HG03196 (cell line): ENCODE measurements around the gene SERPINA6.
"Not testable (repeated sequence)": the region's sequence is repeated elsewhere in the genome, so short reads cannot be mapped to it uniquely, and the experiment has no call there.

ENCODE experiments used
- ATAC-seq: cut with Tn5 transposase; IDR thresholded peaks from one replicate; pipeline ENCODE4 v1.9.1; 2021; ENCODE audit not compliant: unreplicated experiment

Gene SERPINA6

DNA sequence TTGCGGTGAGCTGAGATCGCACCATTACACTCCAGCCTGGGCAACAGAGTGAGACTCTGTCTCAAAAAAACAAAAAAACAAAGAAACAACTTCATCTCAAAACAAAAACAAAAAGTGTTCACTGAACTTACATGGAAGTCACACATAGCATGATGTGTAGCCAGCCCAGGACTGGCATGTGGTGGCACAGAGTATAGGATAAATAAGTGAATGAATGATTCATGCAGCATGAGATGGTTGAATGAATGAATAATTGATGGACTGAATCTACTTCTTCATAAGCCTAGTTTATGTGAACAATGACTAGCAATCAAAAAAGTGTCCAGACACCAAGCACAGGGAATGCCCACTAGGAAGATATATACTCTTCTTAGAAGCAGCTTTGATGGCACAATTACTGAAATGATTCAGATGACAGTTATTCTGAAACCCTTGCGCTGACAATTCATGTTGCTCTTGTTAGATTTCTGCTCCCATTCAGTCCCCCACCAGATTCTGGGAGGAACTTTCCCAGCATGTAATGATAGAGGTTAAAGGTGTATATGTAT lies 31.6 kb upstream of the SERPINA6 start:
- ATAC-seq, result no peak

DNA sequence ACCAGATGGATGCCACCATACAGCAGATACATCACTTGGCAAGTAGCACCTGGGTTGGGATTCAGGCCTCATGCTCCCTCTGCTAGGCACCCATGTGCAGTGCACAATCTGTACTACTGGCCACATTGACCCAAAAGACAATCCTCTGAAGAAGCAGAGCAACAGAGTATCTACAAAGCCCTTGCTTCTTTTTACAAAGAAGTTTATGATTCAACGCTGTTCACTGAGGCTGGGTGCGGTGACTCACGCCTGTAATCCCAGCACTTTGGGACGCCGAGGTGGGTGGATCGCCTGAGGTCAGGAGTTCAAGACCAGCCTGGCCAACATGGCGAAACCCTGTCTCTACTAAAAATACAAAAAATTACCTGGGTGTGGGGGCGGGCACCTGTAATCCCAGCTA lies 31.1 kb upstream of the SERPINA6 start:
- not testable (repeated sequence) for ATAC-seq

GRCh38 chr14:94349276-94349675 lies 26.1 kb upstream of the SERPINA6 start:
- no peak for ATAC-seq

DNA sequence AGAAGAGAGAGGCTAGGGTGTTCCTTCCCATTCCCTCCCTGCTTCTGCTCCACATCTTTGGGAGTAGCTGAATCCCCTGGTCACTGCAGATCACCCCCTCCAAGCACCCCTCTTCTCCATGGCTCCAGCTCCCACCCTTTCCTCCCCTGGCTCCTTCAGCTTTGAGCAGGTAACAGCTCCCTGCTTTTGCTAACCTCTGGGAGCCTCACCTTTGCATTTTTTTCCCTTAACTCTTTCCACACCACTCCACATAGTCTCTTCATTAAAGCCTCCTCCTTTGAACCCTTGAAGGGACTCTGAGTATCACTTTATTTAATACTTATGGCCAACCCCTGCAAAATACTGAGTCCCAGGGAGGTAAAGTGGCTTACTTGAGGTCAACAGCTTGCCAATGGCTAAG lies 25.7 kb upstream of the SERPINA6 start:
- no peak for ATAC-seq

DNA sequence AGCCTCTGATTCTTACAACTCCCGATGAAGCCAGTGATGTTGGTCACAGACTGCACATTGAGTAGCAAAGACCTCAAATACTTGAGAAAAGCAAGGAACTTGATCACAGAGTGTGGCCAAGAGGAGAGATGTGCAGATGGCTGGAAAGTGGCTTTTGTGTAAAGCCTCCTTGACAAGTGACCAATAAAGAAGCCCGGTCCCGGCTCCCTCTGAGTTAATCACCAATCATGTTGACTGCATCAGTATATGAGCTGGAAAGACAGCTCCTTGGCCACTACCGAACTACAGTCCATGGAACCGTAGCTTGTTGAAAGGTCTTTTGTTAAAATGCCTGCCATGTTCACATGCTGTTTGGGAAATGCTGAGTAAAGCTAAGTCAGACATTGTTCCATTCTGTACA lies 23.7 kb upstream of the SERPINA6 start:
- no peak for ATAC-seq

GRCh38 chr14:94346065-94346786 lies 23.1 kb upstream of the SERPINA6 start:
- ATAC-seq, result peak; percentile 53

DNA sequence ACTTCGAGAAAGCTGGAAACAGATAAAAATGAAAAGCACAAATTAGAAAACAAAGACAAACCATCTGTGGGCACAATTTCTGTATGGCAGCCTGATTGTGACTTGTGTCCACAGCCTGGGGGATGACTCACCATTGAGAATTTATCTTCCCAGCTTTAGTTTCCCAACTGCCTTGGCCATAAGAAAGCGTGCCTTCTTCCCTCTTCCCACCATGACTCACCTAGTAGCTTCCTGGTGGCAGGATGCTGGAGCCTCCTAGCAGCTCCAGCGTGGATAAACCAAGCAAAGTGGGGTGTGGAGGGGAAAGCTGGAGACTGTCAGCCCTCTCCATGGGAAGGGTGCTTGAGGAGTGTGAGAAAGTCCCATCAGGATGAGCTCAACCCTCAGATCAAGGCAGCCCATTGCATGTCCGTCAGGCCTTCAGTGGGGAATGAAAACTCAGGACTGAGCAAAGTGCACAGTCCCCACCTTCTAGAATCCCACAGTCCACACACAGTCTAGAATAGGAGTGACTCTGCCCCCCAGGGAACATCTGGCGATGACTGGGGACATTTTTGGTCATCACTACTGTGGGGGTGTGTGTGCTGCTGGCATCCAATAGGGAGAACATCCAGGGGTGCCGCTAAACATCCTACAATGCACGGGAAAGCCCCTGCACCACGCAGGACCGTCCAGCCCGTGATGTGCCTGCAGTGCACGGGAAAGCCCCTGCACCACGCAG lies 22.4 kb upstream of the SERPINA6 start:
- ATAC-seq, result no peak

DNA sequence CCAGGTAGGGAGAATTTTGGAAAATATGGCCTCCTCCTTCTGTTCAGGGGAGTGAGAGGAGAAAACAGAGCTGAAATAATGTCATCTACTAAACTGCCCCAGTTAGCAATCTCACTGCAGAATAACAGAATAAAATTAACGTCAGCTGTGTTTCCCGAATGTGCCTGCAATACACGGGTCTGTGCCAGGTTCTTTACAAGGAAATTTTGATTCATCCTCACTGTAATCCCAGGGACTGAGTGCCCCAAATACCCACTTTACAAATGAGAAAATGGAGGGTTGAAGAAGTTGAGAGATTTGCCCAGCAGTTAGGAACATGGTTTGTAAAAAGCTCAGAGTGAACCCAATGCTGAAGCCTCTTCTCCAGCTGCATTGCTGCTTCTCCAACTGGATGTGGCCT lies 21.3 kb upstream of the SERPINA6 start:
- ATAC-seq, result no peak

DNA sequence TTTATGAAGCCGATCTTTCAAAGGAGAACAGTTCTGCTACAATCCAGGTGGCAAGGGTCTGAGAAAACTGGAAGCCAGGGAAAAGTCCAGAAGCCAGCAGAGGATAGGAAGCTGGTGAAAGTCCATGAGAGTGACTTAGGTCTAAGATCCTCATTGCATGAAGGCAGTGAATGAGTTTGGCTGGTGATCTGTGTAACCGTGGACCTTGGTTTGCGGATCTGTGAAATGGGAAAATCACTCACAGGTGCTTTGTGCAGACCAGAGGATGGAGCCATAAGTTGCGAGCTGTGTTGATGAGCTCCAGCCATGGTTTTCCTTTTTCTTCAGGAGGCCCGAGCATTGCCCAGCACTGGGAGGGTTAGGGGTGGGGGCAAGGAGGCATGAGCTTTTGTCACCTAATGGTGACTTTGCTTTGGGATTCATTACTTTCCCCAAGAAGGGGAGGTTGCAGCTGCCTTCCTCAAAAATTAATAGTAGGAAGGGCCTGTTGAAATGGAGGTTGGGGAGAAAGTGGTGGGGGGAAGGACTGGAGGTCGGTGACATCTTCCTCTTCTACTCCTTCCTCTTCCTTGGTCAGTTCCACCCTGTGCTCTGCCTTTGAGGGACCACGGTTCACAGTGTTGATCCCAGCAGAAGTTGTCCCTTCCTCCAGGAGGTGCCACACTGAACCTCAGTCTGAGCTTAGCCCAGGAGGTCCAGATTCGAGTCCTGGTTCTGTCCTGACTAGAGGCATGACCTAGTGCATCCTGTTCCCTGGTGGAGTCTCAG lies 20.3 kb upstream of the SERPINA6 start:
- ATAC-seq, result no peak

GRCh38 chr14:94342334-94342934 lies 19.3 kb upstream of the SERPINA6 start:
- ATAC-seq, result no peak

- no peak for ATAC-seq
These were observed 18.7 kb upstream of the SERPINA6 start for GRCh38 chr14:94341656-94342333.

- ATAC-seq, result no peak
These were observed 17.4 kb upstream of the SERPINA6 start for GRCh38 chr14:94340533-94340932.

DNA sequence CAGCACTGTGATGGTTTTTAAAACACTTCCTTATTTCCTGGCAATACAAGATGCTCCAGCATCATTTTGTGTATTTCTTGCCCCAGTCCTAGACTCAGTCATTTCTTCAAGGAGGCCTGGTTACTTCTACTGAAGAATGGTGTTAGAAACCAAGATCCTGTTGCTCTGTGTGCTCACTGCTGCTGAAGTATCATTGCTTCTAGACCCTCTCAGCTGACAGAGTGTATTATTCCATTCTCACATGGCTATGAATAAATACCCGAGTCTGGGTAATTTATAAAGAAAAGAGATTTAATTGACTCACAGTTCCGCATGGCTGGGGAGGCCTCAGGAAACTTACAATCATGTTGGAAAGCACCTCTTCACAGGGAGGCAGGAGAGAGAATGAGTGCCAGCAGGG lies 14.9 kb upstream of the SERPINA6 start:
- ATAC-seq, result no peak

DNA sequence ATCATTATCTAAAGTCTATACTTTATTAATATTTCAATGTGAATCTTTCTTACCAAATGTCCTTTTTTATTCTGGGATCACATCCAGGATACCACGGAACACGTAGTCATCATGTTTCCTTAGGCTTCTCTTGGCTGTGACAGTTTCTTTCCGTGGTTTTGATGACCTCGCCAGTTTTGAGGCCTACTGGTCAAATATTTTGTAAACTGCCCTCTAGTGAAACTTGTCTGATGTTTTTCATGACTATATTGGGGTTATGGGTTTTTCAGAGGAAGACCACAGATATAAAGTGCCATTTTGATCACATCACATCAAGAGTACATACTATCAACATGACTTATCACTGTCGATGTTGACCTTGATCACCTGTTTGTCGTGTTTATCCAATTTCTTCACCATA lies 14.1 kb upstream of the SERPINA6 start:
- no peak for ATAC-seq

DNA sequence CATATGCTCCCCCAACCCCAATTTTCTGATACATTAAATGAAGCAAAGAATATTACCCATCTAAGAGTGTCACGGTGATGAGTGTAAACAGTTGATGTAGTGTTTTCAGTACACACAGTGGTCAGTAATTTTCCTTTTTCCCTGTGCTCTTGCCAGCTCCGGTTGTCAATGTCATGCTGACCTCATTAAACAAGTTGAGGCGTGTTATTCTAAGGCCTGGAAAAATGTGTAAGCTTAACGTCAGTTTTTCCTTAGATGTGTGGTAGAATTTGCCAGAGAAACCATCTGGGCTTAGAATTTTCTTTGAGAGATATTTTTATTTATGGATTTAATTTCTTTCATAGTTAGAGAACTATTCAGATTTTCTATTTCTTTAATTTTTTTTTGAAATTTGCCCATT lies 11.7 kb upstream of the SERPINA6 start:
- ATAC-seq, result no peak

GRCh38 chr14:94332587-94332986 lies 9.5 kb upstream of the SERPINA6 start:
- ATAC-seq, result no peak

GRCh38 chr14:94332063-94332583 lies 9.0 kb upstream of the SERPINA6 start:
- no peak for ATAC-seq

- ATAC-seq, result no peak
These were observed 8.3 kb upstream of the SERPINA6 start for GRCh38 chr14:94331462-94331861.

DNA sequence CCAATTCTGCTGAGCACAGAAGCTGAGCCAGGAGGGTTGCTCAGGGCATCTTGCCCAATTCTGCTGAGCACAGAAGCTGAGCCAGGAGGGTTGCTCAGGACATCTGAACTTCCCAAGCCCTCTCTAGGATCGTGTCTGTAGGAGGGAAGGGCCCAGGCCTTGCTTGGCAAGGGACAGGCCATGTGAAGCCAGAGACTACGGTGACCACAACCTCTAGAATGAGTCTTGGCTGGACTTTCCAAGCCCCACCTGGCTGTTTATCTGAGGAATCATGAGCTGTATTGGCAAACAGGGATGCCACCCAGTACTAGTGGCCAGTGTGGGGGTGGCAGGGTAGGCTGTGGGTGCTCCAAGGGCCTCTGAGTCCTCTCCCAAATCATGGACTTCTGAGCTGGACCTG lies 7.7 kb upstream of the SERPINA6 start:
- no peak for ATAC-seq

GRCh38 chr14:94330432-94330831 lies 7.3 kb upstream of the SERPINA6 start:
- ATAC-seq, result no peak
